Activated CD4-positive, alpha-beta T cell treated with anti-CD3 and anti-CD28 coated beads for 24 hours (primary cell): Measurements from ENCODE around the gene AGPAT1.
"Not testable (repeated sequence)": the region's sequence is repeated elsewhere in the genome, so short reads cannot be mapped to it uniquely, and the experiment has no call there.

Experiments used
- DNase-seq, 2 donors: peaks; one replicate each; pipeline ENCODE4 v3.0.0-alpha.2; 2020; ENCODE audit warnings: low read depth in 2 of 2

The AGPAT1 gene

GRCh38 chr6:32186151-32186840 lies 10.4 kb upstream of the AGPAT1 start:
- not testable (repeated sequence) for DNase-seq

GRCh38 chr6:32185681-32186131 lies 9.8 kb upstream of the AGPAT1 start:
- DNase-seq, result peak in 1 of 2 donors; percentile 35

DNA sequence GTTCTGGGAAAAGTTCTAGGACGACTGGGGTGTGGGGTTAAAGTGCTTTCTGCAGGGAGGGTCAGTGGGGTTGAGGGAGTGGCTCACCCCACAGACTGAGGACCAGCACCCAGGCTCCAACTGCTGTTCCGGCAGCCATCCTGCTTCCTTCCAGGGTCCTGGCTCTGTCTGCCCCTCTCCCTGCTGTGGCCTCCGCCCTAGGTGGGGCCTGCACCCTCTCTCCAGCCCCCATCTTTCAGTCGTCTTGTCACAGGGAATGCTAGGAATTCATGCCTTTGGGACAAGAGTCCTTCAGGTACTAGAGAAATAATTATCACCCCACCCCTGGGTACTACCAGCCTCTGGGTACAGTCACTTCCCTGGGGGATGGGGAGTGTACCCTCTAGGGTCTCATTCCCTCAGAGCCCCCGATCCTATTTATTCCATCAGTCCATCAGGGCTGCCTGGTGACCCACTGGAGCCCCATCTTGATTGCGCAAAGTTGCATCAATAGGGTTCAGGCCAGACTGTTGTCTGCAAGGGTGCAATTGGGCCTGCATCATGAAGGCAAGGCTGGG lies 8.3 kb upstream of the AGPAT1 start, which contains the start of gene AGER:
AGER (minus strand) TSS at position 170 of the 557 bp plus-strand sequence; CDS start at position 139, 31 bp downstream.
- DNase-seq, result no peak

- DNase-seq, result no peak
Observed at GRCh38 chr6:32183483-32184083, 7.7 kb upstream of the AGPAT1 start.

DNA sequence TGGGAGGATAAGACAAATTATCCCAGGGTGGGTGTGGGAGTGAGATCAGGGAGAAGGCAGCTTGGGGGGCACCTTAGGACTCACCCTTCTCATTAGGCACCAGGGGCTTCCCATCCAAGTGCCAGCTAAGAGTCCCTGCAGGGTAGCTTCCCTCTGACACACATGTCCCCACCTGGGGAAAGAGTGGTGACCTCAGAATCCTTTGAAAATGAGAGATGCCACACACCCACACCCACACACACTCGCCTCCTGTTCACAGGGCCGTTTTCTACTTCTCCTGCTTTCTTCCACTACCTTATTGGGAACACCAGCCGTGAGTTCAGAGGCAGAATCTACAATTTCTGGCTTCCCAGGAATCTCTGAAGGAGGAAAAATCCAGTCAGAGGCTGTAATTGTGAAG lies 7.1 kb upstream of the AGPAT1 start:
- DNase-seq, result no peak

DNA sequence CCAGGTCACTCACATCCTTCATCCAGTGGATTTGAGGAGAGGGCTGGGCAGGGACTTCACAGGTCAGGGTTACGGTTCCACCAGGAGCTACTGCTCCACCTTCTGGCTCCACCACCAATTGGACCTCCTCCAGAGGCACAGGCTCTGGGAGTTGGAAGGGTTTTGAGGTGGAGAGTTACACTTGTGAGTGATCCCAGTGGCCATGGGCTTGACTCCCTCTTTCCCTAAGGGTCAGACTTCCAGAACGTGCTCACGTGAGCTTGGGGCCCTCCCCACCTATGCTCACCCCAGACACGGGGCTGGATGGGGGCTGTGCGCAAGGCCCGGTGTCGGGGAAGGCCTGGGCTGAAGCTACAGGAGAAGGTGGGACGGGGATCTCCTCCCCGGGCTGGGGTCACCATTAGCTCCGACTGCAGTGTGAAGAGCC lies 6.7 kb upstream of the AGPAT1 start:
- no peak for DNase-seq

DNA sequence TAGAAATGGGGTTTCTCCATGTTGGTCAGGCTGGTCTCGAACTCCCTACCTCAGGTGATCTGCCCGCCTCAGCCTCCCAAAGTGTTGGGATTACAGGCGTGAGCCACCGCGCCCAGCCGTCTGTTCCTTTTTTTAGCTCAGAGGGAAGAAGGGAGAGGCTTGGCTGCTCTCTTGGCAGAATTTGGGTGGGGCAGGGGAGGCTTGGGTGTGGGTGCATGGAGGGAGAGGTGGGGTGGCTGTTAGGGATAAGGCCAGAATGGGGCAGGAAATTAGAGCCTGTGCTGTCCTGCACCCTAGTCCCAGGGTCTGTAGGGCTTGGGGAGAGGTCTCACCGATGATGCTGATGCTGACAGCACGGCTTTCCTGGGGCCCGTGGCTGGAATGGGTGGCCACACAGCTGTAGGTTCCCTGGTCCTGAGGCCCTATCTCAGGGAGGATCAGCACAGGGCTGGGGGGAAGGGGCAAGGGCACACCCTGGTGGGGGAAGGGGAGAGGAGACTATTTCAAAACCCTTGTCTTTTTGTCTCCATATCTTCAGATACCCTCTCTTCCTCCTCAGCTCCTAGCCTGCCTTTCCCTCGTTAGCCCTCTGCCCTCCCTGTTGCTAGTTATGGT lies 6.1 kb upstream of the AGPAT1 start:
- DNase-seq, result no peak

- DNase-seq, result no peak
Observed at GRCh38 chr6:32181148-32181702, 5.3 kb upstream of the AGPAT1 start.

DNA sequence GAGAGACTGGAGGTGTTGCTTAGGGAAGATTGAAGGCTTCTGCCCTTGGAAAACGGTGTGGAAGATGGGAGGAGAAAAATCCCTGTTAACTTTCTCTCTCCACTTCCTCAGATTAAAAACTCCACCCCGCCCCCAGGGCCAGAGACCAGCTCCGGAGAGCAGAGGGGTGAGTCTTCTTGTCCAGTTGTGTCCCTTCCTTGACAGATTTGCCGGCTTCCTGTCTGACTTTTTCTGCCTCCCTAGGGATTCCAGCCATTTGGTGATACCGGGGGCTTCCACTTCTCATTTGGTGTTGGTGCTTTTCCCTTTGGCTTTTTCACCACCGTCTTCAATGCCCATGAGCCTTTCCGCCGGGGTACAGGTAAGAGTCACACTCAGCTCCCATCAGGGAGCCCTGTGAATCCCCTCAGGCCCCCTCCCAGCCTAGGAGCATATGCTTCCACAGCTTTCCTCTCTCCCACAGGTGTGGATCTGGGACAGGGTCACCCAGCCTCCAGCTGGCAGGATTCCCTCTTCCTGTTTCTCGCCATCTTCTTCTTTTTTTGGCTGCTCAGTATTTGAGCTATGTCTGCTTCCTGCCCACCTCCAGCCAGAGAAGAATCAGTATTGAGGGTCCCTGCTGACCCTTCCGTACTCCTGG lies 4.0 kb upstream of the AGPAT1 start:
- no peak for DNase-seq

DNA sequence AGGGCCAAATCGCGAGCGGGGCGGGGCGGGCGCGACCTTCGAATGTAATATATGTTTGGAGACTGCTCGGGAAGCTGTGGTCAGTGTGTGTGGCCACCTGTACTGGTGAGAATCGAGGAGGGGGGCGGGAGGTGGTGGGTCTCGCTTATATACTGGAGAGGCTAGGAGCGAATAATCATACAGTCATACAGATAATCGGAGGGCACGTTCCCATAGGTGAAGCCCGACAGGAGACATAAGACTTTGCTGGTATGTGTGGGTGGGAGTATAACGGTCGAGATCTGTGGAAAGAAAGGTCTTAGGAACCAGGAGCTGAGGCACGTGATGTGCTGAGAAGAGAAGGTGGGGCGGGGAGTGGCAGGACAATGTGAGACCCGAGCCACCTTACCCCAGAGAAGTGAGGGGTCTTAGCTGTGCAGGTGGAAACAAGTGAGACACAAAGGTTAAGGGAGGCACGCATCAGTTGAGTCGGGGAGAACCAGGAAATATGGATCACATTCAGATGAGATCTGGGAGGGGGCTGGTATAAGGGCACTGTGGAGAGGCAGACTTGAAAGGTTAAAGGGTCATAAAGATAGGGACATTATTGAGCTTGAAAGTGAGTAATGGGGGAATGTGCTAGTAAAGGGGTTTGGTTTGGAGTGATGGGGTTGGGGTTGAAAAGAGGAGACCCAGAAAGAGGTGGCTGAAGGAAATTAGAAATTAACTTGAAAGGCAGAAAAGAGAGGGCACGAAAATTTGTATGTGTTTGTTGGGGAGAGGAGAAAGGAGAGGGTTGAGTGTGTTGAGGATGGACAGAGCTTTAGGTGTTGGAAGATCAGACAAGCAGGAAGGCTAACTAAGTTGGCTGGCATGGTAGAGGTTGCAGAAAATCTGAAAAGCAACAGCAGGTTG lies 2.9 kb upstream of the AGPAT1 start:
- DNase-seq, result no peak

- DNase-seq, result peak; percentile 83 to 85
Observed at GRCh38 chr6:32177788-32178546, 2.1 kb upstream of the AGPAT1 start, which contains the start of gene RNF5. TSS of gene RNF5 (plus strand) at chr6:32178405. CDS start at chr6:32178512, 107 bp downstream.

DNA sequence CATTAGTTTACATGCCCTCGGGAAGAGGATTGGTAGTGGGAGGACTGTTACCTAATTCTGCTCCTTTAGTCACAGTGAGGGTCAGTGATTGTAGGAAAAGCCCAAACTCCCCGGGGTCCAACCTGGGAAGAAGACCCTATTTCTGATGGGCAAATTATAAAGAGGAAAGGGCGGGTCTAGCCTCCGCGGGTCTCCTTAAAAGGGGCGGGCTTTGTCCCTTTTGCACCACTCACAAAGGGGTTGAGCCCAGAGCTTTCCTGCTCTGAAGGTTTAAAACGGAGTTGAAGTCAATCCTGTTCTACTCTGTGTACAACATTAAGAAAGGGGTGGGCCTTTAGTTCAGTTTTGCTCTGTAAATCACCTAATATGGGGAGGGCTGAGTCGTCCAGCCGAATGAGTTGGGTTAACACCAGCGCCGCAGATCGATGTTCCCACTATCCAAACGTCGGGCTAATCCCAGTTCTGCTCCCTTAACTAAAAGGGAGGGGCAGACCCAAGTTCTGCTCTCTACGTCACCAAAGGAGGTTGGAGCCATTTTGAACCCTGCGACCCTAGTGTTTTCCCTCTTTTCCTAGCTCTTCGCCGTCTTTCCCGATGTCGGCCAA lies 1.4 kb upstream of the AGPAT1 start:
- no peak for DNase-seq

GRCh38 chr6:32176476-32177182 lies 745 bp upstream of the AGPAT1 start:
- no peak for DNase-seq

DNA sequence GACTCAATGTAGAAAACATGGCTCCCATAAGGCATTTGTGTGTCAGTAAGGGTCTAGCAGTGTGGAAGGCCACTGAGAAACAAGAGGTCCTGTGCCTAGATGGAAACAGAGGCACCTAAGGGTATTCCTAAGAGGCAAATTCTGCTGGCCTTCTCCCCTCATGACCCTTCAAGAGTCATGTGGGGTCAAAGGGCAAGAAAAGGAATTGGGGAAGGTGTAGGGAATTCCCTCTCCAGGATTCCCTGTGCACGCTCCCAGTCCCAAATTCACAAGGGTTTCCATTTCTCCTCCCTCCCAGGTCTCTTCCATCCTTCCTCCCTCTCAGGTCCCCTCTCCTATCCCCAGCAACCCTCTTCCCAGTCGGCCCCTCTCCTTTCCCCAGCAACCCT lies 568 bp downstream of the AGPAT1 start:
- no peak for DNase-seq

DNA sequence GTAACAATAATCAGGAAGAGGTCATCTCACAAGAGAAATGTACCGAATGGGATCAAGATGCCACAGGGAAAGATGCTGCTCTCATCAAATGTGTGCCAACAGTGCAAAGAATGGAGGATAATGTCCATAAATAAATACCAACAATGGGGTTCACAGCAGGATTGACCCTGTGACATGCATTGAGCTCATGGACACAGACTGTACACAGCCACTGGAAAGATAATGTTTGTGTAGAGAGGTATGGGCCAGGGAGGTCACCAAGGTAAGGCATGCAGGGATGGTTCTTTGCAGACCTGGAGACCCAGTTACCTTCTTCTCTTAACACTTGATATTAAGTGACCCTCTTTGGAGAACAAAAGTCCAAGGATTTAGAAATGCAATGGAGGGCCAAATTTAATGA lies 1.5 kb downstream of the AGPAT1 start:
- DNase-seq, result no peak

DNA sequence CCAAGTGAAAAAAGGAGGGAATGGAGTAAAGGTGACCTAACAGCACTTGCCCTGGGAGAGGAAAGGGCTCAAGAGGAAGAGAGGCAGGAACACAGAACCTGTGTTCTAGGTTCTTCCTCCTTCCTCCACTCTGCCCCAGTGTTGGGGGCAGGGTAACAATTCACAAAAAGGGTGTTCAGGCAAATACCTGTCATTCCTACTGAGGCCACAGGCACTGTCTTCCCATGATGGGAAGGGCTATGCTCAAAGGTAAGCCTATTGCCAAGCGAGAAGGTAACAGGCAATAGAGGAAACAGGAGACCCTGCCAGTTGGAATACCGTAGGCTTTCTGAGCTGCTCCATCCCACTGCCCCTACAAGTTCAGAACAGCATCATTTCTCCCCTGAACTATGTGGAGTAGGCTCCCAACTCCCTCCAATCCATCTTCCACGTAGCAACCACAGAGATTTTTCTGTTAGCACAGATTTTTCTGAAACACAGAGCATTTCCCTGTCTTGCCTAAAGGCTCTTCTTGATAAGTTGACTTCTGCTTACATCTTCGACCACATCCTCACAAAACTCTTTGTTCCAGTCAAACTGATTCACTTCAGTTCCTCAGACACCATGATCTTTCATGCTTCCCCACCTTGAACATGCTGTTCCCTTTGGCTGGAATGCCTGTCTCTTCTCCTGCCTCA lies 2.7 kb downstream of the AGPAT1 start:
- no peak for DNase-seq

DNA sequence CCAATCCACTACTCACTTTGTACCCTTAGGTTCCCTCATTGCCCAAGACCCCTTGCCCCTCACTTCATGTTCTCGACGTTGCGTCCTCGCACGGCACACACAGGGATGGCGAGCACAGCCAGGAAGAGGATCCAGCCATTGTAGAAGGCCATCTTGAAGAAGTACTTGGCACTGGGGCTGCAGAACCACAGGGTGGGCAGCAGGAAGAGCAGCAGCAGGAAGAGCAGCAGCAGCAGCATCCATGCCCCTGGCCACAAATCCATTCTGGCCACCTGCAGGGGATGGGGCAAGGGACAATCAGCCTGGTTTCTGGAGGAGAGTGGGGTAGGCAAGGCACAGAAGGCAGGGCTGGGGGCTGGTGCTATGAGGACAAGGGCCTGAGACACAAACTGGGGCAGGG lies 4.7 kb downstream of the AGPAT1 start:
- no peak for DNase-seq

GRCh38 chr6:32170294-32170693 lies 5.6 kb downstream of the AGPAT1 start:
- DNase-seq, result no peak
